ENCODE results near the gene PGC. TPM values are rescaled to one million over a fixed set of nuclear protein-coding genes. Genes with fewer than 3 reads are reported as not detected.

Gene PGC
- total RNA-seq, 1 experiment from 2014 or later = not detected

- Histone ChIP-seq H3K4me2 (ENCODE audit: insufficient read depth, insufficient read length, low read length) (peak within 1 kb of the TSS; percentile 96), H2BK20ac (ENCODE audit: low read depth, low read length, poor library complexity, severe bottlenecking) (no peak within 1 kb of the TSS), H3K14ac (ENCODE audit: insufficient read depth, low read length) (no peak within 1 kb of the TSS), H4K91ac (ENCODE audit: insufficient read length, low read depth, low read length) (no peak within 1 kb of the TSS), H2AFZ (ENCODE audit: low read length) (no peak within 1 kb of the TSS), H2BK120ac (ENCODE audit: low read depth, low read length, poor library complexity, severe bottlenecking) (no peak within 1 kb of the TSS), H3K4me1 (ENCODE audit: insufficient read depth, low read length) (no peaks in the 10 kb centered on the region), H3K18ac (ENCODE audit: insufficient read length, low read depth, low read length) (no peak within 1 kb of the TSS), H2BK12ac (ENCODE audit: insufficient read length, low read depth, low read length) (no peak within 1 kb of the TSS), H3K79me2 (ENCODE audit: insufficient read depth, low read length) (no peaks in the 10 kb centered on the region), H3T11ph (ENCODE audit: low read length) (no peak within 1 kb of the TSS), H2BK5ac (ENCODE audit: insufficient read length, low read length) (no peak within 1 kb of the TSS), H3K23me2 (ENCODE audit: insufficient read length, low read depth, low read length, poor library complexity, severe bottlenecking) (peaks cover 11% of the 10 kb centered on the region), H3K9ac (ENCODE audit: extremely low read depth, insufficient read length, low read length) (no peak within 1 kb of the TSS), H4K8ac (replicated peaks; ENCODE audit: insufficient read length, low read depth, low read length) (no peak within 1 kb of the TSS), H3K9me3 (ENCODE audit: control insufficient read depth, low read depth, low read length) (no peaks in the 10 kb centered on the region), H4K5ac (ENCODE audit: insufficient read length, low read depth, low read length) (no peak within 1 kb of the TSS), H3K56ac (ENCODE audit: insufficient read length, low read depth, low read length) (no peak within 1 kb of the TSS), H3K79me1 (ENCODE audit: insufficient read depth, low read depth, low read length, poor library complexity, severe bottlenecking) (no peaks in the 10 kb centered on the region), H2AK5ac (ENCODE audit: insufficient read length, low read length) (no peak within 1 kb of the TSS), H3K27me3 (ENCODE audit: insufficient read depth, low read length) (peaks cover 15% of the 10 kb centered on the region; the same call in 1 of the 2 replicates), H4K20me1 (ENCODE audit: control insufficient read depth, insufficient read depth, insufficient read length) (no peaks in the 10 kb centered on the region), H3K27ac (ENCODE audit: insufficient read length, low read depth, low read length) (no peak within 1 kb of the TSS), H3K23ac (ENCODE audit: insufficient read length, low read depth, low read length) (no peak within 1 kb of the TSS), H3K4ac (ENCODE audit: low read depth, low read length) (no peak within 1 kb of the TSS), H2BK15ac (ENCODE audit: low read depth, low read length) (no peak within 1 kb of the TSS)
- Mint-ChIP-seq H3K27ac (peak within 1 kb of the TSS in 1 of 3 experiments; percentile 75; a peak in 3 of 7 replicates), H3K4me3 (peak within 1 kb of the TSS; percentile 78 to 91), H3K36me3 (ENCODE audit: insufficient read depth in 1 of 3, low read depth in 3 of 3) (no peaks in the 10 kb centered on the region; a peak in 2 of 7 replicates), H3K9me3 (no peaks in the 10 kb centered on the region), H3K27me3 (ENCODE audit: low read depth) (peaks cover 55% of the 10 kb centered on the region), H3K4me1 (peaks cover 20 to 27% of the 10 kb centered on the region in 2 experiments)
- no CpG with 5 or more reads among the region's 36 CpGs for WGBS (ENCODE audit: extremely low coverage, insufficient read length, low lambda C conversion rate)
- no peak for TF ChIP-seq CTCF (conservative IDR thresholded peaks at IDR 0.05)
- DNase-seq = no peak
These were observed 33.6 kb upstream of the PGC start, which contains the start of gene PRICKLE4 for GRCh38 chr6:41780551-41781365. PRICKLE4 (plus strand) TSS chr6:41780782; CDS start chr6:41783474, 2,692 bp downstream.

Data from H9 (cell line).